ENCODE measurements around the gene DPP4.

GRCh38 chr2:162043132-162043531, 30.9 kb downstream of the DPP4 start:
- TF ChIP-seq DNMT1 (CRISPR knock-in tag; IDR thresholded peaks at IDR 0.05) (no peak), ZNF510 (CRISPR knock-in tag; IDR thresholded peaks at IDR 0.05; ENCODE audit: low read depth) (no peak), SOX5 (CRISPR knock-in tag; IDR thresholded peaks at IDR 0.05; ENCODE audit: borderline replicate concordance) (no peak), CHD2 (IDR thresholded peaks at IDR 0.05; ENCODE audit: low read depth, low read length) (no peak), HNF4A (CRISPR knock-in tag; IDR thresholded peaks at IDR 0.05) (no peak), CTCF (CRISPR knock-in tag; IDR thresholded peaks at IDR 0.05) (no peak), NFYB (CRISPR knock-in tag; IDR thresholded peaks at IDR 0.05) (no peak), JUNB (CRISPR knock-in tag; IDR thresholded peaks at IDR 0.05; ENCODE audit: borderline replicate concordance) (no peak), ZNF263 (CRISPR knock-in tag; IDR thresholded peaks at IDR 0.05) (no peak), ISX (CRISPR knock-in tag; conservative IDR thresholded peaks at IDR 0.05) (no peak), ZBTB7A (CRISPR knock-in tag; IDR thresholded peaks at IDR 0.05) (no peak), E2F5 (CRISPR knock-in tag; conservative IDR thresholded peaks at IDR 0.05) (no peak), SAFB2 (CRISPR knock-in tag; IDR thresholded peaks at IDR 0.05; ENCODE audit: borderline replicate concordance, low read depth) (no peak)
